ENCODE measurements around the gene PHLPP1. TPM values are rescaled to one million over a fixed set of nuclear protein-coding genes. Genes with fewer than 3 reads are reported as not detected.

The PHLPP1 gene
- total and polyA plus RNA-seq, 9 of the 15 experiments (the other 6 are each of a cell fraction or from before 2014, with no cell fraction given) = 0.56 to 9.0 (median 4.5) TPM

- no peak for TF ChIP-seq ZNF507 (tag; conservative IDR thresholded peaks at IDR 0.05)
- TF ChIP-seq YY1 (IDR thresholded peaks at IDR 0.05; ENCODE audit: borderline replicate concordance in 1 of 3, control insufficient read depth in 1 of 3, extremely low read depth in 1 of 3, insufficient read depth in 3 of 3, insufficient read length in 1 of 3, insufficient replicate concordance in 2 of 3, low read depth in 1 of 3, low read length in 2 of 3) = no peak
- no peak for TF ChIP-seq ZNF431 (CRISPR knock-in tag; IDR thresholded peaks at IDR 0.05)
- no peak for TF ChIP-seq HNRNPL (IDR thresholded peaks at IDR 0.05; ENCODE audit: low read depth, low read length)
- TF ChIP-seq ZNF12 (CRISPR knock-in tag; IDR thresholded peaks at IDR 0.05) = no peak
- no peak for TF ChIP-seq POLR2AphosphoS5 (IDR thresholded peaks at IDR 0.05; ENCODE audit: control insufficient read depth, insufficient read depth, low read depth, low read length)
- TF ChIP-seq HSF4 (CRISPR knock-in tag; IDR thresholded peaks at IDR 0.05; ENCODE audit: borderline replicate concordance) = no peak
- no peak for TF ChIP-seq SMARCC2 (IDR thresholded peaks at IDR 0.05; ENCODE audit: low read depth)
- TF ChIP-seq HOXB6 (CRISPR knock-in tag; IDR thresholded peaks at IDR 0.05; ENCODE audit: borderline replicate concordance) = no peak
- TF ChIP-seq ZNF212 (CRISPR knock-in tag; IDR thresholded peaks at IDR 0.05) = no peak
- no peak for TF ChIP-seq FOXP1 (CRISPR knock-in tag; IDR thresholded peaks at IDR 0.05)
- TF ChIP-seq ZNF23 (CRISPR knock-in tag; IDR thresholded peaks at IDR 0.05) = no peak
- CTCF ChIA-PET (ENCODE audit: low intra/inter-chr PET ratio) = no interaction called here
- no peak for DNase-seq (ENCODE audit: extremely low read depth in 1 of 4, low spot score in 3 of 4)
- H3K36me3 ChIP-seq (ENCODE audit: control insufficient read depth, insufficient read depth, low read length) = no peaks in the 10 kb centered on the region
- no peak overlapping the region for H3K4me3 ChIP-seq
- H3K79me2 ChIP-seq (ENCODE audit: control insufficient read depth, insufficient read depth, low read length) = peaks cover 85% of the 10 kb centered on the region
- H4K20me1 ChIP-seq (replicated peaks; ENCODE audit: control insufficient read depth, insufficient read depth, low read length) = peaks cover 20% of the 10 kb centered on the region
- no peak overlapping the region for H3K4me2 ChIP-seq (ENCODE audit: insufficient read depth, low read length)
- ATAC-seq = no peak
- no peaks in the 10 kb centered on the region for H3K27me3 ChIP-seq (ENCODE audit: control insufficient read depth in 2 of 2, insufficient read depth in 2 of 2, low read length in 2 of 2)
- H3K4me1 ChIP-seq (replicated peaks in 1 of 2; ENCODE audit: control insufficient read depth in 2 of 2, insufficient read depth in 2 of 2, low read length in 2 of 2) = peaks cover 0 to 11% of the 10 kb centered on the region in 2 experiments; a peak in 2 of 5 replicates
- no peaks in the 10 kb centered on the region for H3K9me1 ChIP-seq (ENCODE audit: control insufficient read depth, insufficient read depth, low read length)
- in situ Hi-C loops (cut with MboI) = no loop called here
- H3K9me3 ChIP-seq (replicated peaks; ENCODE audit: control insufficient read depth, insufficient read depth, low read depth, low read length) = no peaks in the 10 kb centered on the region
- intact Hi-C loops (cut with micrococcal nuclease) = no loop called here
- no peak for FAIRE-seq
- no peak overlapping the region for H3K9ac ChIP-seq (ENCODE audit: insufficient read depth in 1 of 2, low read depth in 2 of 2, low read length in 2 of 2)
- WGBS (ENCODE audit: insufficient coverage, low coverage, missing lambda C conversion rate) = 69% methylated on average over 8 of the region's 8 CpGs
- H3K27ac ChIP-seq (ENCODE audit: extremely low read depth, low read depth, low read length) = no peak overlapping the region
- POLR2A ChIA-PET = no interaction called here
- H2AFZ ChIP-seq (ENCODE audit: low read depth, low read length) = no peak overlapping the region
- no TSS peak for BruUV-seq (replicated peaks)
Observed at GRCh38 chr18:62721839-62722795, 6.8 kb downstream of the PHLPP1 start.
